Esophagus muscularis mucosa (tissue), 3 donors: Measurements from ENCODE around the gene PROSER3.

Experiments used
- CTCF ChIP-seq, 3 experiments: fragments of 200-600 bp in 2 of 3; fragments of 450-650 bp in 1 of 3; sonication (generic) in 2 of 3; IDR thresholded peaks; one replicate each; pipeline ENCODE4 v1.5.1; 2017 to 2019; ENCODE audit warnings: antibody characterized with exemption in 3 of 3, mild to moderate bottlenecking in 2 of 3, moderate library complexity in 1 of 3
- POLR2A ChIP-seq: fragments of 450-650 bp; IDR thresholded peaks from one replicate; pipeline ENCODE4 v1.6.1; 2017; ENCODE audit warnings: antibody characterized with exemption, moderate library complexity, mild to moderate bottlenecking, low read depth
- POLR2AphosphoS5 ChIP-seq, 2 donors: sonication (generic); formaldehyde crosslinking; IDR thresholded peaks; one replicate each; pipeline ENCODE4 v1.6.1; 2017; ENCODE audit warnings: antibody characterized with exemption in 2 of 2

DNA sequence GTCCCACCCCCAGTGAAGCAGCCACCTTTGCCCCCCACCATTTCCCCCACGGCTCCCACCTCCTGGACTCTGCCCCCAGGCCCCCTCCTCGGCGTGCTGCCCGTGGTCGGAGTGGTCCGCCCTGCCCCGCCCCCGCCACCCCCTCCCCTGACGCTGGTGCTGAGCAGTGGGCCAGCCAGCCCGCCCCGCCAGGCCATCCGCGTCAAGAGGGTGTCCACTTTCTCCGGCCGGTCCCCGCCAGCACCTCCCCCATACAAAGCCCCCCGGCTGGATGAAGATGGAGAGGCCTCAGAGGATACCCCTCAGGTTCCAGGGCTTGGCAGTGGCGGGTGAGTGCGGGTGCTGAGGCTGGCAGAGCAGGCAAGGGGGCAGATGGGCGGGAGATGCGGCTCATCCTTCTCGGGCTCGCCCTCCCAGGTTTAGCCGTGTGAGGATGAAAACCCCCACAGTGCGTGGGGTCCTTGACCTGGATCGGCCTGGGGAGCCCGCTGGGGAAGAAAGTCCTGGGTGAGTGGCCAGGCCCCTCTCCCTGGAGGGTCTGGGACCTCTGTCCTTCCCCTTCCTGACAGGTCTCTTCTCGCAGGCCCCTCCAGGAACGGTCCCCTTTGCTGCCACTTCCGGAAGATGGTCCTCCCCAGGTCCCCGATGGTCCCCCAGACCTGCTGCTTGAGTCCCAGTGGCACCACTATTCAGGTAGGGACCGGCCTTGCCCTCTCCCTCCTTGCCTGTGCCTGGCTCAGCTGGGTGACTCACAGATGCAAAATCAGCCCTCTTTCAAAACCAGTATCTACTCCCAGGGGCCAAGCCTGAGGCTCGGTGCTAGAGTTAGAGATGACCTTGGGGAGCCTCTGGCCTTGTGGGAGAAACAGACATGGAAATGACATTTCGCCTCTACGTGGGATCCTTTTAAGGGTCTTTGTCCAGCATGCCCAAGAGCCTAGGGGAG, 24.5 kb upstream of the PROSER3 start:
- no peak for TF ChIP-seq CTCF (IDR thresholded peaks at IDR 0.05)
- no peak for TF ChIP-seq POLR2A
- TF ChIP-seq POLR2AphosphoS5 (IDR thresholded peaks at IDR 0.05) = no peak
